ENCODE measurements around the gene FAIM2. TPM values are rescaled to one million over a fixed set of nuclear protein-coding genes. Genes with fewer than 3 reads are reported as not detected.
"Not testable (repeated sequence)": the region's sequence is repeated elsewhere in the genome, so short reads cannot be mapped to it uniquely, and the experiment has no call there.

Gene FAIM2
- total RNA-seq, 2 donors from 2014 or later, result 0.39 to 0.67 TPM

GRCh38 chr12:49863946-49864797 is 39.5 kb downstream of the FAIM2 start:
- ATAC-seq (replicated peaks in 1 of 2) (no peak), DNase-seq (no peak)
- peaks cover 7% of the 10 kb centered on the region for H3K4me1 Mint-ChIP-seq (ENCODE audit: low read depth)
- no peak overlapping the region for H3K27ac Mint-ChIP-seq
- no peaks in the 10 kb centered on the region for H3K36me3 Mint-ChIP-seq (ENCODE audit: insufficient read depth in 2 of 2)
- H3K4me3 Mint-ChIP-seq, result no peak overlapping the region
- no peaks in the 10 kb centered on the region for H3K27me3 Mint-ChIP-seq (ENCODE audit: low read depth)
- H3K9me3 Mint-ChIP-seq, result no peaks in the 10 kb centered on the region

- not testable (repeated sequence) for H3K9me3 Mint-ChIP-seq; H3K27me3 Mint-ChIP-seq (ENCODE audit: low read depth); H3K36me3 Mint-ChIP-seq (ENCODE audit: insufficient read depth in 2 of 2); ATAC-seq (replicated peaks in 1 of 2); H3K27ac Mint-ChIP-seq; DNase-seq; H3K4me1 Mint-ChIP-seq (ENCODE audit: low read depth); H3K4me3 Mint-ChIP-seq
Observed at GRCh38 chr12:49860921-49861320, 42.8 kb downstream of the FAIM2 start.

- not testable (repeated sequence) for H3K4me3 Mint-ChIP-seq; H3K27me3 Mint-ChIP-seq (ENCODE audit: low read depth); DNase-seq; H3K4me1 Mint-ChIP-seq (ENCODE audit: low read depth); ATAC-seq (replicated peaks in 1 of 2); H3K36me3 Mint-ChIP-seq (ENCODE audit: insufficient read depth in 2 of 2); H3K9me3 Mint-ChIP-seq; H3K27ac Mint-ChIP-seq
Observed at GRCh38 chr12:49855890-49856289, 47.8 kb downstream of the FAIM2 start.

- H3K9me3 Mint-ChIP-seq, result no peaks in the 10 kb centered on the region
- no peak for ATAC-seq (replicated peaks in 1 of 2)
- H3K4me1 Mint-ChIP-seq (ENCODE audit: low read depth), result no peaks in the 10 kb centered on the region
- peaks cover 13% of the 10 kb centered on the region for H3K27me3 Mint-ChIP-seq (ENCODE audit: low read depth)
- no peak overlapping the region for H3K4me3 Mint-ChIP-seq
- no peaks in the 10 kb centered on the region for H3K36me3 Mint-ChIP-seq (ENCODE audit: insufficient read depth in 2 of 2)
- no peak for DNase-seq
- no peak overlapping the region for H3K27ac Mint-ChIP-seq
Observed at GRCh38 chr12:49854976-49855375, 48.7 kb downstream of the FAIM2 start.

GRCh38 chr12:49853671-49854070 is 50.0 kb downstream of the FAIM2 start:
- Mint-ChIP-seq H3K4me1 (ENCODE audit: low read depth) (no peaks in the 10 kb centered on the region), H3K27ac (no peak overlapping the region), H3K9me3 (no peaks in the 10 kb centered on the region), H3K4me3 (no peak overlapping the region), H3K27me3 (ENCODE audit: low read depth) (peaks cover 19% of the 10 kb centered on the region), H3K36me3 (ENCODE audit: insufficient read depth in 2 of 2) (no peaks in the 10 kb centered on the region)
- DNase-seq (no peak), ATAC-seq (replicated peaks in 1 of 2) (no peak)

- H3K27ac Mint-ChIP-seq, result no peak overlapping the region
- DNase-seq (no peak), ATAC-seq (replicated peaks in 1 of 2) (no peak)
- H3K36me3 Mint-ChIP-seq (ENCODE audit: insufficient read depth in 2 of 2), result no peaks in the 10 kb centered on the region
- H3K27me3 Mint-ChIP-seq (ENCODE audit: low read depth), result peaks cover 15% of the 10 kb centered on the region
- H3K4me3 Mint-ChIP-seq, result no peak overlapping the region
- peaks cover 22% of the 10 kb centered on the region for H3K4me1 Mint-ChIP-seq (ENCODE audit: low read depth)
- no peaks in the 10 kb centered on the region for H3K9me3 Mint-ChIP-seq
Observed at GRCh38 chr12:49847161-49847560, 56.5 kb downstream of the FAIM2 start.

GRCh38 chr12:49846032-49846431 is 57.7 kb downstream of the FAIM2 start:
- Mint-ChIP-seq H3K27ac (no peak overlapping the region), H3K27me3 (ENCODE audit: low read depth) (peaks cover 12% of the 10 kb centered on the region), H3K36me3 (ENCODE audit: insufficient read depth in 2 of 2) (no peaks in the 10 kb centered on the region), H3K9me3 (no peaks in the 10 kb centered on the region), H3K4me3 (no peak overlapping the region), H3K4me1 (ENCODE audit: low read depth) (peaks cover 33% of the 10 kb centered on the region)
- no peak for DNase-seq
- no peak for ATAC-seq (replicated peaks in 1 of 2)

- H3K4me1 Mint-ChIP-seq (ENCODE audit: low read depth), result peaks cover 37% of the 10 kb centered on the region
- DNase-seq, result no peak
- H3K27ac Mint-ChIP-seq, result no peak overlapping the region
- no peaks in the 10 kb centered on the region for H3K9me3 Mint-ChIP-seq
- H3K36me3 Mint-ChIP-seq (ENCODE audit: insufficient read depth in 2 of 2), result no peaks in the 10 kb centered on the region
- no peak for ATAC-seq (replicated peaks in 1 of 2)
- peaks cover 2% of the 10 kb centered on the region for H3K27me3 Mint-ChIP-seq (ENCODE audit: low read depth)
- no peak overlapping the region for H3K4me3 Mint-ChIP-seq
Observed at GRCh38 chr12:49843876-49844437, 59.7 kb downstream of the FAIM2 start.

GRCh38 chr12:49843411-49843810 is 60.3 kb downstream of the FAIM2 start:
- no peaks in the 10 kb centered on the region for H3K27me3 Mint-ChIP-seq (ENCODE audit: low read depth)
- DNase-seq (no peak), ATAC-seq (replicated peaks in 1 of 2) (no peak)
- H3K36me3 Mint-ChIP-seq (ENCODE audit: insufficient read depth in 2 of 2), result no peaks in the 10 kb centered on the region
- H3K4me1 Mint-ChIP-seq (ENCODE audit: low read depth), result peaks cover 37% of the 10 kb centered on the region
- peak overlapping the region; percentile 64 for H3K27ac Mint-ChIP-seq
- no peaks in the 10 kb centered on the region for H3K9me3 Mint-ChIP-seq
- peak overlapping the region; percentile 85 to 93 for H3K4me3 Mint-ChIP-seq

GRCh38 chr12:49842519-49843352 is 61.0 kb downstream of the FAIM2 start, which contains the start of gene BCDIN3D:
BCDIN3D (minus strand) TSS chr12:49843106; CDS start chr12:49843087, 19 bp downstream.
- no peaks in the 10 kb centered on the region for H3K9me3 Mint-ChIP-seq
- H3K27ac Mint-ChIP-seq, result peak within 1 kb of the TSS; percentile 64
- H3K4me1 Mint-ChIP-seq (ENCODE audit: low read depth), result peaks cover 37% of the 10 kb centered on the region
- no peaks in the 10 kb centered on the region for H3K27me3 Mint-ChIP-seq (ENCODE audit: low read depth)
- ATAC-seq (replicated peaks in 1 of 2) (peak; percentile 94 to 95), DNase-seq (peak; percentile 95 to 97)
- no peaks in the 10 kb centered on the region for H3K36me3 Mint-ChIP-seq (ENCODE audit: insufficient read depth in 2 of 2)
- peak within 1 kb of the TSS; percentile 85 to 93 for H3K4me3 Mint-ChIP-seq

GRCh38 chr12:49838973-49839633 is 64.6 kb downstream of the FAIM2 start:
- no peak overlapping the region for H3K4me3 Mint-ChIP-seq
- H3K36me3 Mint-ChIP-seq (ENCODE audit: insufficient read depth in 2 of 2), result no peaks in the 10 kb centered on the region
- H3K27me3 Mint-ChIP-seq (ENCODE audit: low read depth), result no peaks in the 10 kb centered on the region
- H3K27ac Mint-ChIP-seq, result no peak overlapping the region
- no peaks in the 10 kb centered on the region for H3K9me3 Mint-ChIP-seq
- ATAC-seq (replicated peaks in 1 of 2), result no peak
- H3K4me1 Mint-ChIP-seq (ENCODE audit: low read depth), result peaks cover 30% of the 10 kb centered on the region
- DNase-seq, result peak; percentile 26 to 34

- H3K4me3 Mint-ChIP-seq, result no peak overlapping the region
- ATAC-seq (replicated peaks in 1 of 2) (no peak), DNase-seq (no peak)
- no peaks in the 10 kb centered on the region for H3K36me3 Mint-ChIP-seq (ENCODE audit: insufficient read depth in 2 of 2)
- no peaks in the 10 kb centered on the region for H3K9me3 Mint-ChIP-seq
- peaks cover 24% of the 10 kb centered on the region for H3K4me1 Mint-ChIP-seq (ENCODE audit: low read depth)
- H3K27me3 Mint-ChIP-seq (ENCODE audit: low read depth), result no peaks in the 10 kb centered on the region
- H3K27ac Mint-ChIP-seq, result peak overlapping the region; percentile 4
Observed at GRCh38 chr12:49832836-49833421, 70.8 kb downstream of the FAIM2 start.

Measured in activated T-cell treated with anti-CD3 and anti-CD28 coated beads, Interleukin-2, amount 50 U/mL, for 72 hours (primary cell).